ENCODE results near the gene HTRA3. TPM values are rescaled to one million over a fixed set of nuclear protein-coding genes. Genes with fewer than 3 reads are reported as not detected.

HTRA3 gene
- total and polyA plus RNA-seq, 2 experiments from 2014 or later: 1.3 to 3.6 TPM

- no peak overlapping the region for H2AFZ ChIP-seq
- ATAC-seq: no peak
- no peaks in the 10 kb centered on the region for H4K20me1 ChIP-seq (replicated peaks; ENCODE audit: insufficient read depth)
- no peak for DNase-seq (ENCODE audit: low spot score)
- H3K79me2 ChIP-seq (replicated peaks; ENCODE audit: insufficient read depth): no peaks in the 10 kb centered on the region
- no peak overlapping the region for H3K4me2 ChIP-seq
- H3K4me1 ChIP-seq (ENCODE audit: insufficient read depth): no peaks in the 10 kb centered on the region
- H3K27ac ChIP-seq (ENCODE audit: low read depth): no peak overlapping the region
- Mint-ChIP-seq H3K4me1 (no peaks in the 10 kb centered on the region; the same call in 2 of the 3 replicates), H3K9me3 (peaks cover 10% of the 10 kb centered on the region), H3K36me3 (ENCODE audit: low read depth) (no peaks in the 10 kb centered on the region; the same call in 2 of the 3 replicates), H3K27me3 (ENCODE audit: insufficient read depth, low read depth, poor library complexity) (no peaks in the 10 kb centered on the region), H3K27ac (no peak overlapping the region), H3K4me3 (no peak overlapping the region)
- no peaks in the 10 kb centered on the region for H3K9me2 ChIP-seq (ENCODE audit: insufficient read depth)
- H3K27me3 ChIP-seq (ENCODE audit: insufficient read depth): no peaks in the 10 kb centered on the region
- no peaks in the 10 kb centered on the region for H3F3A ChIP-seq (replicated peaks; ENCODE audit: low read depth)
- TF ChIP-seq POLR2AphosphoS5 (IDR thresholded peaks at IDR 0.05; ENCODE audit: low read depth): no peak
- no peak for TF ChIP-seq CTCF (conservative IDR thresholded peaks at IDR 0.05; ENCODE audit: low read depth in 2 of 2)
- TF ChIP-seq ETS1 (IDR thresholded peaks at IDR 0.05): no peak
- no peak for TF ChIP-seq ZNF114 (CRISPR knock-in tag; IDR thresholded peaks at IDR 0.05)
- no peaks in the 10 kb centered on the region for H3K36me3 ChIP-seq (ENCODE audit: insufficient read depth)
- H3K4me3 ChIP-seq: no peak overlapping the region
Observed at GRCh38 chr4:8336412-8337075, 67.0 kb downstream of the HTRA3 start.

GRCh38 chr4:8338351-8338961 is 68.9 kb downstream of the HTRA3 start:
- DNase-seq (ENCODE audit: low spot score): no peak
- Histone ChIP-seq H3K27me3 (ENCODE audit: insufficient read depth) (no peaks in the 10 kb centered on the region), H3K4me3 (no peak overlapping the region), H2AFZ (no peak overlapping the region), H4K20me1 (replicated peaks; ENCODE audit: insufficient read depth) (no peaks in the 10 kb centered on the region), H3K27ac (ENCODE audit: low read depth) (no peak overlapping the region), H3K9me2 (ENCODE audit: insufficient read depth) (no peaks in the 10 kb centered on the region), H3F3A (replicated peaks; ENCODE audit: low read depth) (0 out of 2 replicates have a peak, but pooled peaks cover 3% of the 10 kb centered on the region), H3K36me3 (ENCODE audit: insufficient read depth) (no peaks in the 10 kb centered on the region), H3K4me1 (ENCODE audit: insufficient read depth) (no peaks in the 10 kb centered on the region; the same call in 1 of the 2 replicates), H3K79me2 (replicated peaks; ENCODE audit: insufficient read depth) (no peaks in the 10 kb centered on the region), H3K4me2 (no peak overlapping the region)
- no peak for ATAC-seq
- no peaks in the 10 kb centered on the region for H3K27me3 Mint-ChIP-seq (ENCODE audit: insufficient read depth, low read depth, poor library complexity)
- no peak overlapping the region for H3K27ac Mint-ChIP-seq
- no peak for TF ChIP-seq ZNF331 (CRISPR knock-in tag; IDR thresholded peaks at IDR 0.05; ENCODE audit: low read depth)
- TF ChIP-seq CTCF (conservative IDR thresholded peaks at IDR 0.05; ENCODE audit: low read depth in 2 of 2): no peak
- TF ChIP-seq ETS1 (IDR thresholded peaks at IDR 0.05): no peak
- no peak for TF ChIP-seq ZNF114 (CRISPR knock-in tag; IDR thresholded peaks at IDR 0.05)
- no peak for TF ChIP-seq NANOG (IDR thresholded peaks at IDR 0.05; ENCODE audit: borderline replicate concordance)
- TF ChIP-seq CREB1 (CRISPR knock-in tag; IDR thresholded peaks at IDR 0.05; ENCODE audit: low read depth): no peak
- TF ChIP-seq STAT1 (IDR thresholded peaks at IDR 0.05; ENCODE audit: unreplicated experiment): no peak
- no peak for TF ChIP-seq POLR2AphosphoS5 (IDR thresholded peaks at IDR 0.05; ENCODE audit: low read depth)
- TF ChIP-seq JUNB (IDR thresholded peaks at IDR 0.05; ENCODE audit: unreplicated experiment): no peak
- TF ChIP-seq EZH2 (IDR thresholded peaks at IDR 0.05; ENCODE audit: low read depth, unreplicated experiment): no peak
- no peak for TF ChIP-seq REST (IDR thresholded peaks at IDR 0.05; ENCODE audit: unreplicated experiment)
- TF ChIP-seq EZH2phosphoT487 (IDR thresholded peaks at IDR 0.05; ENCODE audit: unreplicated experiment): no peak
- H3K9me3 Mint-ChIP-seq: peaks cover 10% of the 10 kb centered on the region
- no peaks in the 10 kb centered on the region; the same call in 2 of the 3 replicates for H3K36me3 Mint-ChIP-seq (ENCODE audit: low read depth)
- H3K4me1 Mint-ChIP-seq: peaks cover 6% of the 10 kb centered on the region
- no peak overlapping the region for H3K4me3 Mint-ChIP-seq
